ENCODE data around the gene PTH1R.

Gene PTH1R

DNA sequence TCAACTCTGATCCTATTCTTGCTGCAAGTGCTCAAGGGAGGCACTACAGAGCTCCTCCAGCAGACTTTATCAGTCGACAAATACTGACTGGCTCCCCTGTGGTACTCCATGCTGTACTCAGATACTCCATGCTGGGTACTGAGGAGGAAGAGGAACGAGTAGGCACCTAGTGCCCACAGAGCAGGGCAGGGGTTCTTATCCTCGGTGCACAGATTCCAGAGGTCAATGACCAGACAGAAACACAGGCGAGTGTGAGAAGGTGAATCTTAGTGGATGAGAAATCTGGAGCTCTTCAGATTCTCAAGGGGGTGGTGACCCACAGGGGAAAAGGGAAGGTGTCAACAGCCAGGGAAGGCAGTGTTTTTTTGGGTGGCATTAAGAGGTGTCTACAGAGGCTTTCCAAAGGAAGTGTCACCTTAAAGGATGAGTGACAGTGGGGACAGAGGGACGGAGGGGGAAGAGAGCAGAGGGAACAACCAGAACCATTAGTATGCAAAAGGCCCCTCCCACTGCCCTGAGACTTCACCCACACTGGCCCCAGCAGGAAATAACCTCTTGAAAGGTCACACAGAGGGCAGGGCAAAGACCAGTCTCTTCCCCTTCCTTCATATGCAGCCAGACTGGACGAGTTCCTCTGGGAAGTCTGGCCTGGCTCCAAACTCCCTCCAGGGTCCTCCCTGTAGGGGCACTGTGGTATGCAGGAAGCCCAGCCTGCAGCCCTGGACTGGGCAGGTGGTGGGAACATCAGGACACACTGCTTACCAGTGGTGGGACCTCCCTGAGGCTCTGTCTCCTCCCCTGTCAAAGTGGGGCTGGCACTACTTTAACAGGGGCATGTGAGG, 71.5 kb downstream of the PTH1R start:
- no peak overlapping the region for H3K4me3 ChIP-seq (ENCODE audit: severe bottlenecking)
- H3K4me1 ChIP-seq (ENCODE audit: insufficient read depth, poor library complexity, severe bottlenecking): peaks cover 32% of the 10 kb centered on the region
- no peak for TF ChIP-seq CTCF (IDR thresholded peaks at IDR 0.05; ENCODE audit: poor library complexity, severe bottlenecking)
- H3K9me3 ChIP-seq (ENCODE audit: severe bottlenecking): no peaks in the 10 kb centered on the region
- H3K36me3 ChIP-seq (ENCODE audit: low read depth): peaks cover 18% of the 10 kb centered on the region
- no peaks in the 10 kb centered on the region for H3K27me3 ChIP-seq (ENCODE audit: insufficient read depth, poor library complexity, severe bottlenecking)
- no peak for ATAC-seq (ENCODE audit: low read depth)
- H3K27ac ChIP-seq (ENCODE audit: poor library complexity, severe bottlenecking): peak overlapping the region; percentile 17
- no peak for DNase-seq (ENCODE audit: low spot score)

DNA sequence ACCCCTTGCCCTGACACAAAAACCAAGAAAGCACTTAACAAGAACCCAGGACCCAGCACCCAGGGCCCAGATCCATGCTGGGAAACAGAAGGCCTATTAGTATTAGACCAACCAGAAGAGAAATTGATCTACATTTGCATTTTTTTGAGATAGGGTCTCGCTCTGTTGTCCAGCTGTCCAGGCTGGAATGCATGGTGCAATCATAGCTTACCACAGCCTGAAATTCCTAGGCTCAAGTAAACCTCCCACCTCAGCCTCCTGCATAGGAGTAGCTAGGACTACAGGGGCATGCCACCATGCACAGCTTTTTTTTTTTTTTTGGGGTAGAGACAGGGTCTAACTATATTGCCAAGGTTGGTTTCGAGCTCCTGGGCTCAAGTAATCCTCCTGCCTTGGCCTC, 72.7 kb downstream of the PTH1R start:
- no peaks in the 10 kb centered on the region for H3K9me3 ChIP-seq (ENCODE audit: severe bottlenecking)
- TF ChIP-seq CTCF (IDR thresholded peaks at IDR 0.05; ENCODE audit: poor library complexity, severe bottlenecking): no peak
- no peak overlapping the region for H3K27ac ChIP-seq (ENCODE audit: poor library complexity, severe bottlenecking)
- H3K4me1 ChIP-seq (ENCODE audit: insufficient read depth, poor library complexity, severe bottlenecking): peaks cover 30% of the 10 kb centered on the region
- no peak overlapping the region for H3K4me3 ChIP-seq (ENCODE audit: severe bottlenecking)
- ATAC-seq (ENCODE audit: low read depth): no peak
- no peaks in the 10 kb centered on the region for H3K27me3 ChIP-seq (ENCODE audit: insufficient read depth, poor library complexity, severe bottlenecking)
- no peak for DNase-seq (ENCODE audit: low spot score)
- peaks cover 18% of the 10 kb centered on the region for H3K36me3 ChIP-seq (ENCODE audit: low read depth)

DNA sequence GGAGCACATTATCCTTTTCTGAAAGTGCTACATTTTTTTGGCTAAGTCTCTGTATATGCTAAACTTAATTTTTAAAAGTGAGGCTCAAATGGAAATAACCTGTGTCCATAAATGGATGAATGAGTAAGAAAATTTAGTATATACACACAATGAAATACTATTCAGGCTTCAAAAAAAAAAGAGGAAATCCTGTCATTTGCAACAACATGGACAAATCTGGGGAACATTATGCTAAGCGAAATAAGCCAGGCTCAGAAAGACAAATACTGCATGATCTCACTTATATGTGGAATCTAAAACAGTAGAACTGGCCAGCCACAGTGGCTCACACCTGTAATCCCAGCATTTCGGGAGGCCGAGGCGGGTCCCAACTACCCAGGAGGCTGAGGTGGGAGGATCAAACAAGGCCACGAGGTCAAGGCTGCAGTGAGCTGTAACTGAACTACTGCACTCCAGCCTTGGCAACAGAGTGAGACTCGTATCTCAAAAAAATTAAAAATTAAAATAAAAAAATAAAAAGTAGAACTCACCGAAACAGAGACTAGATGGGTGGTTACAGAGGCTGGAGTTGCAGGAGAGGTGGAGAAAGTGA, 73.2 kb downstream of the PTH1R start:
- peaks cover 14% of the 10 kb centered on the region for H3K36me3 ChIP-seq (ENCODE audit: low read depth)
- H3K4me1 ChIP-seq (ENCODE audit: insufficient read depth, poor library complexity, severe bottlenecking): peaks cover 30% of the 10 kb centered on the region
- H3K27ac ChIP-seq (ENCODE audit: poor library complexity, severe bottlenecking): no peak overlapping the region
- TF ChIP-seq CTCF (IDR thresholded peaks at IDR 0.05; ENCODE audit: poor library complexity, severe bottlenecking): no peak
- H3K9me3 ChIP-seq (ENCODE audit: severe bottlenecking): no peaks in the 10 kb centered on the region
- DNase-seq (ENCODE audit: low spot score): no peak
- no peak for ATAC-seq (ENCODE audit: low read depth)
- no peaks in the 10 kb centered on the region for H3K27me3 ChIP-seq (ENCODE audit: insufficient read depth, poor library complexity, severe bottlenecking)
- H3K4me3 ChIP-seq (ENCODE audit: severe bottlenecking): no peak overlapping the region

DNA sequence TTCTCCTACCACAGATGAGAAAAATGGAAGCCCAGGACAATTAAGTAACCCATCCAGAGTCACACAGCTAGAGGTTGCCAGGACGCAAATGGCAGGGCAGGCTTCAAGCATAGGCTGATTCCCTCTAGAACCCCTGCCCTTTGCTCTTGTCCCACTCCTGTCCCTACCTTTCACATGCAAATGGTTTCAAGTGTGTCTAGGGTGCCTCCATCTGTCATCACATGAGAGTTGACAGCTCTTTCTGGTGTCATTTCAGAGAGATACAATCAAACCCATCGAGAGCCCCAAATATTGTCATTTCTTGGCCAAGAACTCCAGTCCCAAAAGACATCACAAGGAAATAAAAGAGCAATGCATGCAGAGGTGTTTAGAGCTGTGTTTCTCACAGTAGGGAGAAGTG, 75.3 kb downstream of the PTH1R start:
- Histone ChIP-seq H3K27ac (ENCODE audit: poor library complexity, severe bottlenecking) (no peak overlapping the region), H3K9me3 (ENCODE audit: severe bottlenecking) (no peaks in the 10 kb centered on the region), H3K27me3 (ENCODE audit: insufficient read depth, poor library complexity, severe bottlenecking) (no peaks in the 10 kb centered on the region), H3K4me3 (ENCODE audit: severe bottlenecking) (no peak overlapping the region), H3K36me3 (ENCODE audit: low read depth) (peaks cover 4% of the 10 kb centered on the region; the same call in 1 of the 2 replicates), H3K4me1 (ENCODE audit: insufficient read depth, poor library complexity, severe bottlenecking) (peaks cover 14% of the 10 kb centered on the region)
- ATAC-seq (ENCODE audit: low read depth) (no peak), DNase-seq (ENCODE audit: low spot score) (no peak)
- TF ChIP-seq CTCF (IDR thresholded peaks at IDR 0.05; ENCODE audit: poor library complexity, severe bottlenecking): no peak
